WI38 (cell line): ENCODE data around the gene MARCHF10.
A peak's percentile ranks its signal among the peaks of the same experiment; 100 is the strongest.

Experiments used
- H3K4me3 ChIP-seq: 2 replicates; pipeline ENCODE4 v1.5.1; 2011; ENCODE audit warnings: low read depth, mild to moderate bottlenecking, control low read depth, low read length
- CTCF ChIP-seq: IDR thresholded peaks from 2 replicates; pipeline ENCODE4 v1.5.1; 2012; ENCODE audit warnings: low read depth, mild to moderate bottlenecking, control low read depth, low read length

MARCHF10 gene

DNA sequence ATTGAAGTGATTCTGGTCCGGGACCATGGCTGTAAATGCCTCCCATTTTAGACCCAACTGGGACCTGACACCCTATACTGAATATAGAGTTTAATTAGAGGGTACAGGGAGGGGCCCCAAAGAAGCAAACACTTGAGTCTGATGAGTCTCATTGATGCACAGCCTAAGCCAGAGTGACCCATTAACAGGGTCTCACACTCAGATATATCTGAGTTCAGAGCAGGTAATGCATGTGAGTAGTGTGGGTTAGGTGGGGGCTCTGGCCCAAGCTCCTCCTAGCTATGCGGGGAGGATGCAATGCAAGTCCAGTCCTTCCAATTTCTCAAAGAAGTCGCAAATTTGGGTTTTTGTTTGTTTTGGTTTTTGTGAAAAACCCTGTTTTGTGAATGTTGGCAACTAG lies 17.1 kb upstream of the MARCHF10 start:
- H3K4me3 ChIP-seq = no peak overlapping the region
- no peak for TF ChIP-seq CTCF

DNA sequence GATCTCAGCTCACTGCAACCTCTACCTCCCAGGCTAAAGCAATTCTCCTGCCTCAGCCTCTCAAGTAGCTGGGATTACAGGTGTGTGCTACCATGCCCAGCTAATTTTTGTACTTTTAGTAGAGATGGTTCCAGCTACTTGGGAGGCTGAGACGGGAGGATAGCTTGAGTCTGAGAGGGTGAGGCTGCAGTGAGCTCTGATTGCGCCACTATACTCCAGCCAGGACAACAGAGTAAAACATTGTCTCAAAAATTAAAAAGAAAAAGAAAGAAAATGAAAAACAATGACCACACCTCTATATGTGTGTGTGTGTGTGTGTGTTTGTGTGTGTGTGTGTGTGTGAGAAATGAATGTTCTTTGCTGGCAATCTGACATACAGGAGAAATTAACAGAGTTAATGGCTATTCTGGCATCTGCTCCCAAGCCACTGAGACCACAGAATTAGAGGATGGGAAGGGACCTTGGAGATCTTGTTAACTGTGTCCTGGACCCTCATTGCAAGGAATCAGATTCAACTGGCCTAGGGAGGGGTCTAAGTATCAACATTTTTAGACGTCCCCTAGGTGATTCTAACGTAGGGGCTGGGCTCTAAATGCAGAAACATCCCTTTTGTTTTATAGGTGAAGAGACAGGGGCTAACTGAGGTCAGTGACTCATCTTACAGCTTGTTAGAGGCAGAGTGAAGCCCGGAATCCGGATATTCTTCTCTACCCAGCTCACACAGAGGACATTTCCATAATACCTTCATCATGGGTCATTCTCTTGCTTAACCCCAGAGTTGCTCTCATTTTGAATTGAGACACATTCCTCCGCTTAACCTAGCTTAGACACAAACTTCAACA lies 16.4 kb upstream of the MARCHF10 start:
- H3K4me3 ChIP-seq = no peak overlapping the region
- TF ChIP-seq CTCF = no peak

- TF ChIP-seq CTCF = no peak
- H3K4me3 ChIP-seq = no peak overlapping the region
These were observed 15.2 kb upstream of the MARCHF10 start for GRCh38 chr17:62823111-62823893.

DNA sequence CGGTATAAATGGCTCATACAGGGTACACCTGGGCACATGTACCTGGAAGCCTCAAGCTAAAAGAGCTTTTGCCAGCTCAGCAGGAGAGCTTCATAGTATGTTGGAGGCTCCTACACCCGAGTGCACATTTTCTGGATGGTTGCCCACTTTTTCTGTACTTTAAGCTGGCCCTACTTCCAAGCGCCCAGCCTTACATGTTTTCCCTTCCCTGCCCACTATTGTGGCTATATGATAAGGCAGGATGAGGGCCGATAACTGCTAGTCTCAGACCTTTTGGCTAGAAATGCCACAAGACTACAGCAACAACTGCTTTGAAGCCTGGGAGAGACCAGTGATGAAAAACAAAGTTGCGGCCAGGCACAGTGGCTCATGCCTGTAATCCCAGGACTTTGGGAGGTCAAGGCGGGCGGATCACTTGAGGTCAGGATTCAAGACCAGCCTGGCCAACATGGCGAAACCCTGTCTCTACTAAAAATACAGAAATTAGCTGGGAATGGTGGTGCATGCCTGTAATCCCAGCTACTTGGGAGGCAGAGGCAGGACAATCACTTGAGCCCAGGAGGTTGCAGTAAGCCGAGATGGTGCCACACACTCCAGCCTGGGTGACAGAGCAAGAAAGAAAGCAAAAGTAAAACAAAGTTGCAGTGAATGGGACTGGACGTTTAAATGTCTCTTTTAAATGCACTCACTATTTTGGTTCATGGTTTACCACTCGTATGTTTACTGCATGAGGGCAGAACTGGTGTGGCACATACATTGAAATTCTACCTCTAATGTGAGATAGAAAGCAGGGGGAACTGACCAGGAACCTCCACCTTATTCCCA lies 14.2 kb upstream of the MARCHF10 start:
- H3K4me3 ChIP-seq = no peak overlapping the region
- TF ChIP-seq CTCF = no peak

DNA sequence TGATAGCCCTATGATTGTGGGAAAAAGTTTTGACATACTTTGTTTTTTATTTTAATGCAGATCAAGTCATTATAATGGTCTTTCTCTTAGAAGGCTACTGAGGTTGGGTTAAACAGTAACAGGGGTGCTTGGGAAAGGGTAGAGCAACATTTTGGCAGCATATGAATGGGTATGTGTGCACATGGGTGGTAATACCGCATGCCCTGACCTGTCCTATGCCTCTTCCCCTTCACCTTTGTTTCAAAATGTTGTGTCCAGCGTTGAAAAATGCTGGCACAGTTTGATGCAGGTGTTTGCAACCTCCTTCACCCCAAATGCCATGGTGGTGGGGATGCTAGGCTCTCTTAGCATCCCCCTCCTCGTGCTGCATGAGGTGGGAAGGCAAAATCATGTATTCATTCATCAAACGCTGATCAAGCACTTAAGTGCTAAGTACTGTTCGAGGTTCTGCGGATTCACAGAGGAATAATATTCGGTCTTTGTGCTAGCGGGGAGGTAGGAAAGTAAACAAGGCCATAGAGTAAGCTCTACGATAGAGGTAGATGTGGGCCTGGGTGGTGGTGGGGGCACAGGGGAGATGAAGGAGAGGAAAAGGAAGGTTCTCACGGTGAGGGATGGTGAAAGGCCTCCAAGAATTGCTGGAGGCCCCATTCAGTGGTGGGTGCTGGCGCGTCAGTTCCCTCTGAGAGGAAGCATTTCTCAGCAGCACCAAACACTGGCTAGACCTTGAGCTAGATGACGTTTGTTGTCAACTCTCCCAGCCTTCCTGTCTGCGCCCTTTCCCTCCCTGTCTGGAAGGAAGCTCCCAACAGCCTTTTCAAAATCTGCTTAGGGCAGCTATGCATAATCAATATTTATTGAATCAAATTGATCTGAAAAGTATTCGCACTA lies 13.3 kb upstream of the MARCHF10 start:
- H3K4me3 ChIP-seq = no peak overlapping the region
- no peak for TF ChIP-seq CTCF

- TF ChIP-seq CTCF = no peak
- H3K4me3 ChIP-seq = peak overlapping the region; percentile 51
These were observed 11.6 kb upstream of the MARCHF10 start for GRCh38 chr17:62819511-62820221.
